Mammary epithelial cell (primary cell): ENCODE results near the gene YIF1A.

Source experiments
- EZH2 ChIP-seq: IDR thresholded peaks from 2 replicates; pipeline ENCODE4 v1.6.1; 2012; ENCODE audit warnings: low read length, inconsistent platforms, borderline replicate concordance
- TF ChIP-seq, protein P1 (sequence below), 2 donors: IDR thresholded peaks in 1 of 2; conservative IDR thresholded peaks in 1 of 2; 2 replicates each; pipeline ENCODE4 v1.5.1; 2011 to 2012; ENCODE audit warnings: inconsistent platforms in 2 of 2, low read length in 2 of 2, mild to moderate bottlenecking in 2 of 2, control low read depth in 1 of 2, low read depth in 1 of 2; ENCODE audit not compliant: insufficient read depth in 1 of 2; ENCODE audit errors: extremely low read depth in 1 of 2

- TF ChIP-seq, protein P1, sequence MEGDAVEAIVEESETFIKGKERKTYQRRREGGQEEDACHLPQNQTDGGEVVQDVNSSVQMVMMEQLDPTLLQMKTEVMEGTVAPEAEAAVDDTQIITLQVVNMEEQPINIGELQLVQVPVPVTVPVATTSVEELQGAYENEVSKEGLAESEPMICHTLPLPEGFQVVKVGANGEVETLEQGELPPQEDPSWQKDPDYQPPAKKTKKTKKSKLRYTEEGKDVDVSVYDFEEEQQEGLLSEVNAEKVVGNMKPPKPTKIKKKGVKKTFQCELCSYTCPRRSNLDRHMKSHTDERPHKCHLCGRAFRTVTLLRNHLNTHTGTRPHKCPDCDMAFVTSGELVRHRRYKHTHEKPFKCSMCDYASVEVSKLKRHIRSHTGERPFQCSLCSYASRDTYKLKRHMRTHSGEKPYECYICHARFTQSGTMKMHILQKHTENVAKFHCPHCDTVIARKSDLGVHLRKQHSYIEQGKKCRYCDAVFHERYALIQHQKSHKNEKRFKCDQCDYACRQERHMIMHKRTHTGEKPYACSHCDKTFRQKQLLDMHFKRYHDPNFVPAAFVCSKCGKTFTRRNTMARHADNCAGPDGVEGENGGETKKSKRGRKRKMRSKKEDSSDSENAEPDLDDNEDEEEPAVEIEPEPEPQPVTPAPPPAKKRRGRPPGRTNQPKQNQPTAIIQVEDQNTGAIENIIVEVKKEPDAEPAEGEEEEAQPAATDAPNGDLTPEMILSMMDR (conservative IDR thresholded peaks at IDR 0.05 in 1 of 2, IDR thresholded peaks at IDR 0.05 in 1 of 2; ENCODE audit: extremely low read depth in 1 of 2, insufficient read depth in 1 of 2, low read depth in 1 of 2, low read length in 2 of 2): no peak
- no peak for TF ChIP-seq EZH2
Measured at GRCh38 chr11:66325263-66325671, 36.3 kb upstream of the YIF1A start.
